A673 (cell line): ENCODE data around the gene NAV2. TPM values are rescaled to one million over a fixed set of nuclear protein-coding genes. Genes with fewer than 3 reads are reported as not detected.

ENCODE experiments used
- BruUV-seq: library from RNA; stranded (reverse); fragments of 400-500 nt; replicated peaks from 2 replicates; lab custom pipeline; 2021; lab: Mats Ljungman, UMichigan
- CTCF ChIA-PET: fragments of 300-600 bp; sonication (Branson Sonifier 250); formaldehyde crosslinking; loops from one replicate; lab custom pipeline; 2022; ENCODE audit warnings: antibody characterized with exemption; lab: Charles Lee
- POLR2A ChIA-PET: fragments of 300-600 bp; sonication (Branson Sonifier 250); formaldehyde crosslinking; loops from one replicate; lab custom pipeline; 2022; ENCODE audit warnings: antibody characterized with exemption; ENCODE audit not compliant: low non-redundant PET; lab: Charles Lee
- DNase-seq: peaks from one replicate; pipeline ENCODE4 v3.0.0-alpha.2; 2015; ENCODE audit warnings: low spot score
- H3K27ac ChIP-seq: fragments of 200-600 bp; sonication (generic); 2 replicates; pipeline ENCODE4 v1.5.1; 2016; ENCODE audit warnings: mixed run types, low read depth, mild to moderate bottlenecking, mixed read lengths, antibody characterized with exemption, low read length; ENCODE audit not compliant: poor library complexity, severe bottlenecking
- H3K27me3 ChIP-seq: fragments of 200-600 bp; sonication (generic); replicated peaks from 2 replicates; pipeline ENCODE4 v1.6.1; 2017; ENCODE audit warnings: mixed run types, low read depth, mild to moderate bottlenecking, mixed read lengths, antibody characterized with exemption, low read length; ENCODE audit not compliant: insufficient read depth, poor library complexity
- H3K36me3 ChIP-seq: fragments of 200-600 bp; sonication (generic); 2 replicates; pipeline ENCODE4 v1.6.1; 2016; ENCODE audit warnings: mixed run types, mild to moderate bottlenecking, mixed read lengths, antibody characterized with exemption, low read length; ENCODE audit not compliant: insufficient read depth, poor library complexity, severe bottlenecking
- H3K4me1 ChIP-seq: fragments of 200-600 bp; sonication (generic); 2 replicates; pipeline ENCODE4 v1.6.1; 2017; ENCODE audit warnings: mixed run types, mild to moderate bottlenecking, mixed read lengths, antibody characterized with exemption, low read length; ENCODE audit not compliant: insufficient read depth, poor library complexity, severe bottlenecking
- H3K4me3 ChIP-seq: fragments of 200-600 bp; sonication (generic); 2 replicates; pipeline ENCODE4 v1.5.1; 2016; ENCODE audit warnings: low read depth, mixed run types, mild to moderate bottlenecking, mixed read lengths, low read length; ENCODE audit not compliant: poor library complexity, severe bottlenecking
- H3K9me3 ChIP-seq: fragments of 200-600 bp; sonication (generic); 2 replicates; pipeline ENCODE4 v1.6.1; 2016; ENCODE audit warnings: mixed run types, low read depth, mild to moderate bottlenecking, mixed read lengths, antibody characterized with exemption, low read length; ENCODE audit not compliant: poor library complexity, severe bottlenecking
- EZH2 ChIP-seq: fragments of 200-600 bp; sonication (generic); IDR thresholded peaks from 2 replicates; pipeline ENCODE4 v1.6.1; 2017; ENCODE audit warnings: borderline replicate concordance, low read depth, mild to moderate bottlenecking, mixed read lengths, antibody characterized with exemption, low read length; ENCODE audit not compliant: poor library complexity, severe bottlenecking
- intact Hi-C: fragments of 100-400 bp; cut with micrococcal nuclease; formaldehyde crosslinking; loops from one replicate; pipeline ENCODE4 v1.10.0; 2022; ENCODE audit not compliant: unreplicated experiment
- total RNA-seq: library from RNA; stranded (reverse); gene quantifications from 2 replicates; pipeline ENCODE4 v1.2.3, GENCODE V29; 2021
- TF ChIP-seq, protein P1 (sequence below): fragments of 300-800, 200-600 bp; sonication (generic); conservative IDR thresholded peaks from 2 replicates; pipeline ENCODE4 v1.5.1; 2017; ENCODE audit warnings: low read depth, mild to moderate bottlenecking, antibody characterized with exemption, low read length, moderate library complexity, mixed read lengths

Gene NAV2
- total RNA-seq, 1 experiment from 2014 or later = not detected

DNA sequence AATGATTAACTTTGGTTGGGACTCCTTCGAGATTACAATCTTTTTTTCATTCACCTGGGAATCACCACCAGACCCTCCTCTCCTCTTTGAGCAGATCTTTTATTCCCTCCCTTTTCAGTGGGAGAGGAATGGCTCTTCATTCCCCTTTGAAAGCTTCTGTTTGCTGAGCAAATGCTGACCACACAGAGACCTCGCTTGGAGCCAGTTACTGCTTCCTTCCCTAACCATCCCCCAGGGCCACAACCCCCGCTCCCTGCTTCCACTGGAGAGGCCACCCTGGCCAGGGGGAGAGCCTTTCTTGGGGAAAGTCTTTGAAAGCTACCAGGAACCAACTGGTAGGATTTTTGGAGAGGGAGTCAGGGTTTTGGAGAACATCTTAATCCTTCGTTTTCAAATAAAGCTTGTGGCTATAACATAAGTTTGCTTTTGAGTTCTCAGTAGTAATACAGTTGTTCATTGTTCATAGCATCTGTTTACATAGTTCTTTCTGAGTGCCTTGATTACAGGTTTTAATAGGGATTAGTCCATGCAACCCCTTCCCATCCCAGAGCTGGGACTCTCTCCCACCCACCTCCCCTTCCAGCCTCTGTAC is 309.2 kb downstream of the NAV2 start:
- H3K27ac ChIP-seq = no peak overlapping the region
- no peak for DNase-seq

DNA sequence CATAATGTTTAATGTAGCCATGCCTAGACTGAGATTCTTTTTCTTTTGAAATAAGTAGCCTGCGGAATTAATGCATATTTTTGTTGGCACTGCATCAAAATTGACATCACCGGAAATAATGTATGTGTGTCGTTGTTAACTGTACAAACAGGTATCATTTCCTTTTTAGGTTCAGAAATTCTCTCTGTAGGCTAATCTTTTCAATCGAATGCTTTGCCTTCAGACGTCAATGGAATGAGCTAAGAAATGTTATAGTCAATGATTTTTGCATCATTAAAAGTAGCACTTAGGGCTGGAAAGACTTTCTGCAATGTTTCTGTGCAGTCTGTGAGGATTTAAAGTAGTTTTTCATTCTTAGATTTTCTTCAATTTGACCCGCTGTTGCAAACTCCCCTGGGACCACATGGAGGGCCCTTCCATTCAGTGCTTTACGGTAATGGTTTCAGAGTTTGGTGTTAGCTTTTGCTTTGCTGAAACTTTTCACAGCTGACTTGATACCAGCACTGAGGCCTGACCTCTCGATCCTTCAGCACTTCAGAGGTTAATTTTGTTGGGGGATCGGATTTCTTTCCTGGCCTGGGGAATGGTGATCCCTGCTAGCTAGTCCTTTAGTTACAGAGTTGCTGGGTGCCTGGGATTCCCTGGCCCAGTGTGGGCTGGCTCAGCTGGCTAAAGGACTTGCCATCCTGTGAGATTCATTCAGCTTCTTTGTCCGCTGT is 309.9 kb downstream of the NAV2 start:
- BruUV-seq = no TSS peak
- Histone ChIP-seq H3K4me1 (no peaks in the 10 kb centered on the region), H3K27ac (no peak overlapping the region), H3K4me3 (no peak overlapping the region), H3K9me3 (no peaks in the 10 kb centered on the region), H3K36me3 (no peaks in the 10 kb centered on the region), H3K27me3 (no peaks in the 10 kb centered on the region)
- TF ChIP-seq, protein P1, sequence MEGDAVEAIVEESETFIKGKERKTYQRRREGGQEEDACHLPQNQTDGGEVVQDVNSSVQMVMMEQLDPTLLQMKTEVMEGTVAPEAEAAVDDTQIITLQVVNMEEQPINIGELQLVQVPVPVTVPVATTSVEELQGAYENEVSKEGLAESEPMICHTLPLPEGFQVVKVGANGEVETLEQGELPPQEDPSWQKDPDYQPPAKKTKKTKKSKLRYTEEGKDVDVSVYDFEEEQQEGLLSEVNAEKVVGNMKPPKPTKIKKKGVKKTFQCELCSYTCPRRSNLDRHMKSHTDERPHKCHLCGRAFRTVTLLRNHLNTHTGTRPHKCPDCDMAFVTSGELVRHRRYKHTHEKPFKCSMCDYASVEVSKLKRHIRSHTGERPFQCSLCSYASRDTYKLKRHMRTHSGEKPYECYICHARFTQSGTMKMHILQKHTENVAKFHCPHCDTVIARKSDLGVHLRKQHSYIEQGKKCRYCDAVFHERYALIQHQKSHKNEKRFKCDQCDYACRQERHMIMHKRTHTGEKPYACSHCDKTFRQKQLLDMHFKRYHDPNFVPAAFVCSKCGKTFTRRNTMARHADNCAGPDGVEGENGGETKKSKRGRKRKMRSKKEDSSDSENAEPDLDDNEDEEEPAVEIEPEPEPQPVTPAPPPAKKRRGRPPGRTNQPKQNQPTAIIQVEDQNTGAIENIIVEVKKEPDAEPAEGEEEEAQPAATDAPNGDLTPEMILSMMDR = no peak
- TF ChIP-seq EZH2 = no peak
- ChIA-PET POLR2A (no interaction called here), CTCF (no interaction called here)
- intact Hi-C loops = no loop called here
- DNase-seq = no peak

More for the DNA sequence above, 309.2 kb downstream of the NAV2 start:
- Histone ChIP-seq H3K9me3 (no peaks in the 10 kb centered on the region), H3K27me3 (no peaks in the 10 kb centered on the region), H3K4me1 (no peaks in the 10 kb centered on the region), H3K36me3 (no peaks in the 10 kb centered on the region), H3K4me3 (no peak overlapping the region)
- TF ChIP-seq, protein P1 = no peak
- TF ChIP-seq EZH2 = no peak
- intact Hi-C loops = no loop called here
- CTCF ChIA-PET = no interaction called here
- POLR2A ChIA-PET = no interaction called here
- BruUV-seq = no TSS peak

DNA sequence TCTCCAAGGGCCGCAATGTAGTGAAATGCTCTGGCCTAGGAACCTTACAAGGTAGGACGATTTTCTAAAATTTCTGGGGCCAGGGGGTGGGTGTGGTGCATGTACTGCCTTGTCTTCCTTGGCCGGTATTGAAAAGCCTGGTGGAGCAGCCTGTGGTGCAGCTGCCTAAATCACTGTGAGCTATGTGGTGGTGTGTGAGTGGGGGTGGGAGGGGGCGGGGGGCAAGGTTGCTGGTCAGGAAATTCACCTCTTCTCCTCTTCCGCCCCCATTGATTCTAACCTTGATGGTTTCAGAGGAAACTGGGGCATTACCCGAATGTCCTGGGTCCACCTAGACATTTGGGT is 310.4 kb downstream of the NAV2 start:
- Histone ChIP-seq H3K9me3 (no peaks in the 10 kb centered on the region), H3K36me3 (no peaks in the 10 kb centered on the region), H3K27me3 (no peaks in the 10 kb centered on the region), H3K4me3 (no peak overlapping the region), H3K4me1 (no peaks in the 10 kb centered on the region), H3K27ac (no peak overlapping the region)
- DNase-seq = no peak
- TF ChIP-seq EZH2 = no peak
- TF ChIP-seq, protein P1 = no peak
- BruUV-seq = no TSS peak
- intact Hi-C loops = no loop called here
- ChIA-PET CTCF (no interaction called here), POLR2A (no interaction called here)
